GM12875 (cell line): ENCODE data around the gene TTL.

Experiments
- H3K4me3 ChIP-seq: one replicate; pipeline ENCODE4 v1.5.1; 2011; ENCODE audit warnings: low read depth, low read length, control low read depth
- CTCF ChIP-seq: IDR thresholded peaks from 2 replicates; pipeline ENCODE4 v1.5.1; 2011; ENCODE audit warnings: low read depth, mild to moderate bottlenecking, control low read depth, inconsistent platforms, low read length, moderate library complexity, borderline replicate concordance; ENCODE audit not compliant: insufficient read depth

Gene TTL

GRCh38 chr2:112539306-112539705 lies 57.4 kb downstream of the TTL start:
- no peak for TF ChIP-seq CTCF
- H3K4me3 ChIP-seq, result no peak overlapping the region

DNA sequence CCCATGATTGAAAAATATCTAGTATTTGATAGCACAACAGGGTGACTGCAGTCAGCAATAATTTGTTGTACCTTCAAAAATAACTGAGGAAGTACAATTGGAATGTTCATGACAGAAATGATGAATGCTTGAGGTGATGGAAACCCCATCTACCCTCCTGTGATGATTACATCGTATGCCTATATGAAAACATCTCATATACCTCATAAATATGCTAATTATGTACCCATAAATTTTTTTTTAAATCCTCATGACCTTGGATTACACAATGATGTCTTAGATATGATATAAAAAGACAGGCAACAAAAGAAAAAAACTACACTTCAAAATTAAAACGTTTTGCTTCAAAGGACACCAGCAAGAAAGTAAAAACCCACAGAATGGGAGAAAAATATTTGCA lies 59.0 kb downstream of the TTL start:
- TF ChIP-seq CTCF, result no peak
- H3K4me3 ChIP-seq, result peak overlapping the region; percentile 81

GRCh38 chr2:112541315-112542122 lies 59.6 kb downstream of the TTL start:
- peak overlapping the region; percentile 81 for H3K4me3 ChIP-seq
- no peak for TF ChIP-seq CTCF

GRCh38 chr2:112542123-112542983 lies 60.4 kb downstream of the TTL start, which contains the start of gene POLR1B:
Gene POLR1B, plus strand, starts transcription at chr2:112542465. Its CDS starts 30 bp downstream, at chr2:112542495.
- H3K4me3 ChIP-seq, result peak within 1 kb of the TSS; percentile 81

GRCh38 chr2:112542984-112543661 lies 61.2 kb downstream of the TTL start:
- peak overlapping the region; percentile 81 for H3K4me3 ChIP-seq
- TF ChIP-seq CTCF, result no peak

More at GRCh38 chr2:112542123-112542983, 60.4 kb downstream of the TTL start, which contains the start of gene POLR1B:
- no peak for TF ChIP-seq CTCF

DNA sequence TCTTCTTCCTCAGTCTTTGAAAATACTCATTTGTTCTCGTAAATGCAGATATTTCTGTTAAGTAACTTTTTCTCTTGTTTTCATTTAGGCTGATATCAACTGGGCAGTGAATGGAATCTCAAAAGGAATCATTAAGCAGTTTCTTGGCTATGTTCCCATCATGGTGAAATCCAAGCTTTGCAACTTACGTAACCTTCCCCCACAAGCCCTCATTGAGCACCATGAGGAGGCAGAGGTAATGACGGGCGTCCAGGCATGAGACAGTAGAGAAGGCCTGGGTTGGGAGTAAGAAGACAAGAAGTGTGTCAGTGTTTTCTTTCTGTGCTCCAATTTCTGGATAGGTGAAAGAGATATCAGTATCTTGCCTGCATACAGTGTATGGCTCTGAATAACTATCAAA lies 65.4 kb downstream of the TTL start:
- no peak for TF ChIP-seq CTCF
- H3K4me3 ChIP-seq, result no peak overlapping the region
